ENCODE measurements around the gene MINPP1.
A peak's percentile ranks its signal among the peaks of the same experiment; 100 is the strongest.

- TF ChIP-seq CTCF (conservative IDR thresholded peaks at IDR 0.05; ENCODE audit: low read depth, low read length) (no peak), POLR2A (IDR thresholded peaks at IDR 0.05; ENCODE audit: low read depth, low read length) (no peak), RFX5 (IDR thresholded peaks at IDR 0.05; ENCODE audit: low read depth, low read length) (no peak), BHLHE40 (IDR thresholded peaks at IDR 0.05; ENCODE audit: low read depth, low read length) (no peak), CEBPB (IDR thresholded peaks at IDR 0.05; ENCODE audit: low read depth, low read length) (peak; percentile 78)
Measured at GRCh38 chr10:87547734-87548311, 43.1 kb downstream of the MINPP1 start.
